GM21619 (cell line): ENCODE data around the gene CPM.

Experiments used
- ATAC-seq: cut with Tn5 transposase; IDR thresholded peaks from one replicate; pipeline ENCODE4 v1.9.1; 2021; ENCODE audit not compliant: unreplicated experiment

The CPM gene

DNA sequence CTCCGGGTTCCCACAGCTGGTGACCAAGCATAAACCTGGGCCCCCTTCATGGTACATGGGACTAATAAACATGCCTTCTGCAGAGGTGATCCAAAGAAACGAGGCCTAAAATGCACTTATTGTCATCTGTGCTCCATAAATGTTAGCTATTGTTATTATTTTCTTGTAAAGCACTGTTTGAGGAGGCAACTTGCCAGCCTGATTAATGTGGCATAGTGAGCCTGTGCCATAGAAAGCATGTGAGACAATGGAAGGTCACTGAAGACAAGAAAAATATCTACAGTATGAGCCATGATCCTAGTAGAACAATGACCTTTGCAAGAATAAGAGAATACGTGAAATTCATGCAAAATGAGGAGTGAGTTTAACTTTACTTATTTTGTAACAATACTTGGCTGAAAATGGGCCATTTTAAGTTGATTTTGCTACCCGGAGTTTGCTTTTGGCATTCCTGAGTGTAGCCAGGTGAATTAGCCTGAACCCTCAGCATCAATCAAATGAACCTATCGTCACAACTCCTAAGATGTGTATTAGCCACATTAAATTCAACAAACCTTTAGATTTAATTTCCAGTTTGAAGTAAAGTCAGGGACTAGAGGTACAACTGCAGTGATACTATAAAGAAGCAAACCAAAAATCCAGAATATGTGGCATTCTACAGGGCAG is 52.2 kb downstream of the CPM start:
- no peak for ATAC-seq

DNA sequence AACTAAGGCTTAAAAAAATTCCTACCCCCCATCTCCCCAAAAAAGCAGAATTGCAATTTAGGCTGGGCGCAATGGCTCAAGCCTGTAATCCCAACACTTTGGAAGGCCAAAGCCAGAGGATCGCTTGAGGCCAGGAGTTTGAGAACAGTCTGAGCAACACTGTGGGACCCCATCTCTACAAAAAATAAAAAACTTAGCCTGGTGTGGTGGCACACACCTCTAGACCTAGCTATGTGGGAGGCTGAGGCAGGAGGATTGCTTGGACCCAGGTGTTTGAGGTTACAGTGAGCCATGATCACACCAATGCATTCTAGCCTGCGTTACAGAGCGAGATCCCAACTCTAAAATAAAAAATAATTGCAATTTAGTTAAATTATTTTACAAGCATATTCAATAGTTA is 54.1 kb downstream of the CPM start:
- no peak for ATAC-seq

DNA sequence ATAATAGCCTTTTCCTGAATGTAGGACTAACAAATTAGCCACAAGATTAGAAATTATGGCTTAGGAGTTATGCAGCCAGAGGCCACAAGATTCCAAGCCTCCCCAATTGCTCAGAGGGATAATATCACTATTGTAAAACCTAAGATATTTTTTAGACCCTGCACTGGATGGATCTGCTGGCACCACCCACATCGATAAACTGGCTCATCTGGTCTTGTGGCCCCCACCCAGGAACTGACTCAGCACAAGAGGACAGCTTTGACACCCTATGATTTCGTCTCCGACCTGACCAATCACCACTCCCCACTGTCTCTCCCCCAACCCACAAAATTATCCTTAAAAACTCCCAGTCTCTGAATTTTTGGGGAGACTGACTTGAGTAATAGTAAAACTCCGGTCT is 54.7 kb downstream of the CPM start:
- ATAC-seq: no peak

DNA sequence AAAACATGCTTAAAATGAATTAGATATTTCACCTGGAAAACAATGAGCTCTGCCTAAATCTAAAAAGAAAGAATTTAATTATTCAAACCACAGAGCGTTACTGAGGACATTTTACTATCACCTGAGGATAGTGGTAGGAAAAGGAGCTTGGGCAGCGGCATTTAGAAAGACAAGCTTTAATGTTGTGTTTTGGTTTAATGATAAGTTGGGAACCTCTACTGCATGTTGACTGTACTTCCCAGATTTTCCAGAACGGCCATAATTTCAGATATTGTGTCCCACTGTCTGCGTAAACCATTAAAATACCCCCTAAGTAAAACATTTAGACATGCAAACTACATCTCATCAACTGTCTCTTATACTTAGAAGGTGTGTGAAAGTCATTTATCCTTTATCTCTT is 55.4 kb downstream of the CPM start:
- no peak for ATAC-seq

DNA sequence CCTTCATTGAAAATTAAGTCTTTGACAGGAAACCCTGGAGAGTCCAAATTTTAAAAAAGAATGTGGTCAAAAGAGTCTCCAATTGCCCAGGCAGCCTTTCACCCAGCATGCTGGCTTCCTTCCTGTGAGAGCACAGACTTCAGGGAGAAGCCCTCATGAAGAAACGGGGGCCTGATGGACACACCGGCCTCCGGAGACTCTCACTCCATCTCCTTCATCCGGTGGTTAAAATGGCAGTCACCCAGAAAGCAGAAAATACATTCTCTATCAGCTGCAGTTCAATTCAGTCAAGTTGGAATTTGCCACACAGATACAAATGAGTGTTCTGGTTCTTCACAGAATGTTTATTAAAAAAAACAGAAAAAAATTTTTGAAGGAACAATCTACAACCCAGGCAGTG is 56.5 kb downstream of the CPM start:
- ATAC-seq: no peak

DNA sequence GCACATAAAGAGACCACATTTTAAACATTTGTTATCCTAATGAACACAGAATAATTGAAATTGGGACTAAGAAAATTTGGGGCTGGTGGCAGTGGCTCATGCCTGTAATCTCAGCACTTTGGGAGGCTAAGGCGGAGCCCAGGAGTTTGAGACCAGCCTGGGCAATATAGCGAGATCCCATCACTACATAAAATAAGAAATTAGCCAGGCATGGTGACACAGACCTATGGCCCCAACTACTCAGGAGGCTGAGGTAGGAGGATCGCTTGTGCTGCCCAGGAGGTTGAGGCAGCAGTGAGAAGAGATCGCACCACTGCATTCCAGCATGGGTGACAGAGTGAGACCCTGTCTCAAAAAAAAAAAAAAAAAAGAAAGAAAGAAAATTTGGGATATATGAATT is 59.7 kb downstream of the CPM start:
- no peak for ATAC-seq

DNA sequence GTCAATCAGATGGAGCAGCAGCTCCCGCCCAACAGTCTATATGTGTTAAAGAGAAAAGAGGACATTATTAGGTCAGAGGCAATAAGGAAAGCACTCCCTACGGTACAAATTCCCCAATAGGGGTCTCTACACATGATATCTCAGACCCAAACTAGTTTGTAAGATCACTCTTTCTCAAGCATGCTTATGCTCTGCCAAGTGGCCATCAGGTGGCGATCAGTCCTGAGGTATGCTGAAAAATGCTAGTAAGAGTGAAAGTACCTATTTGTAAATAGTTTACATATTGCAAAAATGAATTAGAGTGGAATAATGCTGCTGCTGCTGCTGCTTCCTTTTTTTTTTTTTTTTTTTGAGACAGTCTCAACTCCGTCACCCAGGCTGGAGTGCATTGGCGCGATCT is 61.0 kb downstream of the CPM start:
- ATAC-seq: no peak

DNA sequence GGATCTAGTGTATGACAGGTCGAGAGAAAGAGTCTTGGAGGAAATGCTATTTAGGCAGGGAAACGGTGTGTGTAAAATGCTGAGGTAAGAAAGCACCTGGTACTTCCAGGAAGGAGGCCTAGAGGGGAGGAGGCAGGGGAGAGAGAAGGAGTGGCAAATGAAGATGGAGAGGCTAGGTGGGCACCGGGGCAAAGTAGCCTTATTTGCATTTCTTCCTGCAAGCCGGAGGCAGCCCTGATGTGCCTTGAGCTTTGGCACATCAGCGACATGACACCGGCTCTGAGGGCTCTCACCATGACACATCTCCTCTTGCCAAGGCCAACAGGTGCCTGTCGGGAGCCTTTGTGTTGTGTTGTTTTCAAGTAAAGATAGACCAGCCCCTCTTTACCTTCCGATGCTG is 61.6 kb downstream of the CPM start:
- no peak for ATAC-seq

DNA sequence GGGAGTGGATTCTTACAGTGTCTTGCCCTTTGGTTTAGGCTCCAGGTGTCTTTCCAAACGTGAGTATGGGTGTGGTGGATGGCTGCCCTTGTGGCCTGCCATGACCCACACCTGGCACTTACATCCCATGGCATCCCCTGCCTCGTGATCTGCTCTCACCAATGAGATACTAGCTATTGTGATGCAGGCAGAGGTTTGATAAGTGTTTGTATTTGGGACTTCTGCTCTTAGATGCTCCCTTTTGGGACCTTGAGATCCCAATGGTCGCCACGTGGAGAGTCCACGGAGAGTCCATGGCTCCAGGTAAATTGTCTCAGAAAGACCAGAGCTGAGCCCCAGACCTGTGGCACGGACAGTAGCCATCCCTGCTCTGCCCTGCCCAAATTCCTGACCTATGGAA is 62.5 kb downstream of the CPM start:
- no peak for ATAC-seq

DNA sequence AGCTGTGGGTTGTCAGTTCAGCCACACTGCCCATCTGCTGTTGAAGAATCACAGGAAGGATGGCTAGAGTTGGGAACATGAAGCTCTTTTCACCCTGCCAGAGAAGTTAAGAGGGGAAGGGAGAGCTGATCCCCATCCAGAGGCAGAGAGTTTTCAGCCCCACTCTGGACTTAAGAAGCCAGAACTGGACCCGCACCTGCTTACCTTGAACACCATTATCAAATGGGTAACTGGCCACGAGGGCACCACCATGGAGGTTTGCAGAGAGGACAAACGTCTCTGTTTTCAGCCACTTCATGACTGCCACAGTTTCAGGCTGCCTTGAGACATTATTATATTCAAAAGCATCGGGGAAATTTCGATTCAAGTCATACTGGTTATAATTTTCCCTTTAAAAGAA is 63.0 kb downstream of the CPM start:
- no peak for ATAC-seq

DNA sequence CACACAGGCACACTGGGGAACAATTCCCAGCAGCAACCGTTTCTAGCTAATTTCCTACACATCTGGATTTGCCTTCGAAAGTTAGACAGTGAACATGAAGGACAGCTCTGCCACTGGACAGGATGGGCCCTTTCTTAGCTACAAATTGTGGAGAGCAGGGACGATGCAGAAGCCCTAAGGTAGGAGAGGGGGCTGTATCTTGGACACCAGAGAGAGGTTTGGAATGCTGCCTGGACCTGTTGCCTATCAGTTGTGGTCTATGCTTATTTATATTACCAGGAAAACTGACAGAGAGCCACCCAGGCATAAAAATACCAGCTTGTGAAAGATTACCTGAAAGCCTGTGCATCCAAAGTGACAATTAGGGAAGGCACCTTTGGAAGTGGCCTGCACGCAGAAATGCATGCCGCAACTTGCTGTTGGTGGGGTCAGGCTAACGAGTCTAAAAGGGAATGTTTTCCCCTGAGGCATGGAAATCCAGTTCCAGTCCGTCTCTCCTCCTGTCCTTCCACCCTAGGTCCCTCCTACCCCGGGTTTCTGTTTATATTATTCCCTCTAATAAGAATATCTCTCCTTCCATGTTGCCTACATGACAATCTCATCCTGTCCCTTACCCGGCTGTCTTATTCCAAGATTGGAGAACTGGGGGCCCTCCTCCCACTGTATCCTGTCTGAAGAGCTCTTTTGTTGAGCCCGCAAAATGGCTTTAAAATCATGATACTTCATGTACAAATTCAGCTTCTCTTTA is 64.8 kb downstream of the CPM start:
- no peak for ATAC-seq

DNA sequence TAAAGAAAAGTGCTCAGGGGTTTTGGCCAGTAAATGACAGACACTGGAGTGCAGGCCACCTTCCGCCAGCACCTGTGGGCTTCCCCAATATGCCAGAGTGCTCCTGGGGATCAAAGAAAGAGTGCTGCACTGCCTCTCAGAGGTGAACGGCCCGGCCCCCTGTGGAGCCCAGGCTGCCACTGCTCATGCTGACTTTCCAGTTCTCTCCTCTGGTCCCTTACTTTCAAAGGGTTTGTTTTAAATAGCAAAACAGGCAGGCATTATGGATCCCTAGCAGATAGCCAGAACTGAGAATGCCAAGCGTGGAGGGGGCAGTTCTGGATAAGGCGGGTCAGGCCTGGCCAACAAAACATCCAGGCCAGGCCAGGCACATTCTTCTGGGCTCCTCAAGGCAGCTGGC is 65.4 kb downstream of the CPM start:
- ATAC-seq: no peak

DNA sequence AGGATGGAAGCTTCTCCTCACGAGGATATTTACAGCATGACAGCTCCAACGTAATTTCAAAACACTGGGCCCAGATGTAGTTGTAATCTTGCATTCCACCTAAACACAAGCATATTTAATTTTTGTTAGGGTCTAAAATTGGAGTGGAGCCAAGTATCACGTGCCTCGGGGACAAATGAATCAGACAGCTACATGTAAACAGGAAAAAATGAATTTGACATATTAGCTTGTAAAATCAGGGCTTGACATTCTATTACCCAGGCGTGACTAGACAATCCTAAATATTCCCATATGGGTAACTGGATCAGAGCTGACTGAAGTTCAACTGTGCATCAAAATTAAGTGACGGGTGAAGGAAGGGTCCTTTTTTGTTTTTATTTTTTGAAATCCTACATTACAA is 66.0 kb downstream of the CPM start:
- no peak for ATAC-seq

DNA sequence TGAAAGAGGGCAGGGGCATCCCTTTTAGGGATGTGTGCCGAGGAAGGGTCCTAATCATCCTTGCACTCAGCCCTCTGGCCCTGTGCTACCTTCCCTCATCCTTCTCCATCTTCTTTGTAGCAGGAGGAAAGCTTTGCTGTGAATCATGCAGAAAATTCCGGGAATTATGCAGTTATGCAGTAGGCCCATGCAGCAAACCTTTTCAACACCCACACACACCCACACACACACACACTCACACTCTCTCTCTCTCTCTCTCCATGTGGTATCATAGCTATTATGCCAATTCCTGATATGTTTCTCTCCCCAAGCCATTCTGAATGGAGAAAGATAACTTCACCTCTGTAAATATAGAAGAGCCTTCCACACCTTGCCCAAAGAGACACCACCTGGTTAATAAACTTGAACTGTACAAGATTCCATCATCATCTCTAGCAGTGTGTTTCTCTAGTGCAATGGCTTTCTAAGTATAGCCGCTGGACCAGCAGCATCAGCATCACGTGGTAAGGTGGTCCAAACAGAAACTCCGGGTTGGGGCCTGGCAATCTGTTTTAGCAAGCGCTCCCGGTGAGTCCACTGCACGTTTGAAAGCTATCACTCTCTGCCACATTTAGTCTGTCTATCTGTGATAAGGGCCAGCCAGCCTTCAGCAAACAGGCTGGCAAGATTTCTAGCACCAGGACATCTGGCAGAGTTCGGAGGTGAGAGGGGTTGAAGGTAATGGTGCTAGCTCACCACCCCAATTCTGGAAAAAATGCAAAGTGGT is 67.4 kb downstream of the CPM start:
- ATAC-seq: no peak

DNA sequence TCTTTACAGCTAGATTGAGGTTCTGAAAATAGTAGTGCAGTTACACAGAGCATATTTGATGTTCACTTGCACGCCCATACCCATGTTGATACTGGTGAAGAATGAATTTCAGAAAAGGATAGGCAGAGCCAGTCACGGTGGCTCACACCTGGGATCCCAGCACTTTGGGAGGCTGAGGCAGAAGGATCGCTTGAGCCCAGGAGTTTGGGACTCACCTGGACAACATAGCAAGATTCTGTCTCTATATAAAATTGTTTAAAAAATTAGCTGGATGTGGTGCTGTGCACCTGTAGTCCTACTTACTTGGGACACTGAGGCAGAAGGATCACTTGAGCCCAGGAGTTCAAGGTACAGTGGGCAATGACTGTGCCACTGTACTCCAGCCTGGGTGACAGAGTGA is 68.4 kb downstream of the CPM start:
- ATAC-seq: no peak

DNA sequence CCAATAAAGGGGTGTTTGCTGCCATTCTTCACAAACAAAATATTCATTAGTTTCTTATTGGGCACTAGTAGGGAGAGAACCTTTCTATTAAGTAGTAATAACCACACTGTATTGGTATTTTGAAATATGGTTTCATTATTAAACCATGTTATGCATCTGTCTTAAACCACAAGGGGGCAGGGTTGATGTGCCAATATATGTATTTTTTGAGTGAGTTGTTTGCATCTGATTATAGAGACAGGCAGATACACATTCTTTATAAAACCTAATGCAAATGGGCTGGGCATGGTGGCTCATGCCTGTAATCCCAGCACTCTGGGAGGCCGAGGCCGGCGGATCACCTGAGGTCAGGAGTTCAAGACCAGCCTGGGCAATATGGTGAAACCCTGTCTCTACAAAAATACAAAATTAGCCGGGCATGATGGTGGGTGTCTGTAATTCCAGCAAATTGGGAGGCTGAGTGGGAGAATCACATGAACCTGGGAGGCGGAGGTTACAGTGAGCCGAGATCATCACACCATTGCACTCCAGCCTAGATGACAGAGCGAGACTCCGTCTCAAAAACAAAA is 69.0 kb downstream of the CPM start:
- ATAC-seq: peak; percentile 86

DNA sequence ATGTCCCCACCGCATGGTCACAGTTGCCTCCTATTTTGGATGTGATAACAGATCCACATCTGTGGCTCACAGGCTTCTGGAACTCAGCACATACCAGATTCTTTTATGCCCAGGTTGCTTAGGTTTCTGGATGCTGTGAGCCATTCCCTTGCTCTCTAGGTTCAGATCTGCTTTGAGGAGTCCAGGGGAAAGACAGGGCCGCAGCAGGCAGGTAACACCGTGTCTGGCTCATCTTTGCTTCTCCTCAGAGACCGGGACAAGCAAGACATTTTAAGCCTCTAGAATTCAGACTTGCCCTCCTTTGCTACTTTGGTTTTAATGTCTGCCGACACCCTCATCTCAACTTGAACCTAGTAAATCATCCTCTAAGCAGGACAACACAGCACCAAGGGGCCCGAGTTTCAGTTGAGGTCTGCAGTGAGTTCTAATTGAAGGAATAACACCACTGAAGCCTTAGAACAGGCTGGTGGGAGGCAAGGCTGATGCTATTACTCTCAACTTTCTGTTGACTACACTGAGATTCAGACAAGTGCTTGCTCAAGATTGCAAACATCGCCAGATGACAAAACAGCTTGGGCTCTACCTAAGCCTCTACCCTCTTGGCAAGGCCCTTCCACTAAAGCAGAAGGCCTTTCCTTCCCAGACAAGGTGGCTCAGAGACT is 69.7 kb downstream of the CPM start:
- no peak for ATAC-seq

DNA sequence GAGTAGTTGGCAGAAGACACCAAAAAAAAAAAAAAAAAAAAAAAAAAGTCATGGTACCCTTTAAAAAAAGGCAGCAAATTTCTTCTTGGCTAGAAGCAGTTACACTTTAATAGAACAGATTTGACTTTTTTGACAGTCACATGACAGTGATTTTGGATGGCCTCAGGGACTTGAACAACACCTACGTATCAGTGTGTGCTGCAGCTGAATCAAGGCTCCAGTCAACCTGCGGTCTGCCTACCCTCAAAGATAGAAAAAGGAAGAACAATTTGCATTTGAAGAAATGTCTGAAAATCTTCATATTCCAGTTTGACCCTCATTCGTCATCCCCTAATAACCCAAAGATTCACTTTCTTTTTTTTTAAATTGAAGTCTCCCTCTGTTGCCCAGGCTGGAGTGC is 71.1 kb downstream of the CPM start:
- no peak for ATAC-seq

DNA sequence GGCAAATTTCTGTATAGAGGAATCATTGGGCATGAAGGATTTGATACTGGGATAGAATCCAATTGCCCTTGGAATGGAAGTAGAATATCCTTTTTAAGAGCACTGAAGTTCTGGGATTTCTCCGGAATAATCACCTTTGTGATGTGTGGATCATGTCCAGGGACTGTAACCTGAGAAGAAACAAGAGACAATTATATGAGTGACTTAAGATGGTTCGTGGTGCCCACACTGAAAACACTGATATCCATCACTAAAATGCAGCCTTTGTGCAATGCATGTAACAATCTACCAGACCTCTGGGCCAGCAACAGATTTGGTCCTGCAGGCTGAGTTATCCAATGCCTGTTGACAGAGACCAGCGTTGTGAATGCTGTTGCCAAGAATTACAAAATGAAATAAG is 76.5 kb downstream of the CPM start:
- no peak for ATAC-seq

DNA sequence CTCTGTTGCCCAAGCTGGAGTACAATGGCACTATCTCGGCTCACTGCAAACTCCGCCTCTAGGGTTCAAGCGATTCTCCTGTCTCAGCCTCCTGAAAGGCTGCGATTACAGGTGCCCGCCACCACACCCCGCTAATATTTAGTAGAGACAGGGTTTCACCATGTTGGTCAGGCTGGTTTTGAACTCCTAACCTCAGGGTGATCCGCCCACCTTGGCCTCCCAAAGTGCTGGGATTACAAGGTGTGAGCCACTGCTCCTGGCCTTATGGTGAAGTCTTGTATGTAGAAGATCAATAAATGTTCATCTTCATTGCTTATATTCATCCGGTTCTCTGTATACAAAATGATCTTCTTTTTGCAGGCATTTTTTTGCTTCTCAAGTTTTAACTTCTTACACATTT is 77.2 kb downstream of the CPM start:
- no peak for ATAC-seq

DNA sequence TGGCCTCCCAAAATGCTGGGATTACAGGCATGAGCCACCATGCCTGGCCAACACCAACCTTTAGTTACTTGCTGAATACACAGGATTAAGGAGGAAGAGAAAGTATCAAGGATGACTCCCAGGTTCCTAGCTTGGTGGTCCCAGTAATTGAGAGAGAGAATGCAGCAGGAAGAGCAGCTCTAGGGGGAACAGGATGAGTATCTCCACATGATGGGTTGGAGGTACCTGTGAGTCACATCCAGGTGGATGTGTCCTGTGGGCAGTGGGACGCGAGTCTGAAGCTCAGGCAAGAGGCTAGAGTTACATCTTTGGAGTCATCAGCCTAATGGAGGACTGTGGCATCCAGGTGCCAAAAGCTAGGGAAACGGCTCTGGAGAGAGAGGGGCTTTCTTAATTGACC is 77.9 kb downstream of the CPM start:
- ATAC-seq: no peak
